HG03571 (cell line): ENCODE data around the gene IRX2.

Experiments
- ATAC-seq: cut with Tn5 transposase; IDR thresholded peaks from one replicate; pipeline ENCODE4 v1.9.1; 2021; ENCODE audit not compliant: unreplicated experiment

IRX2 gene

DNA sequence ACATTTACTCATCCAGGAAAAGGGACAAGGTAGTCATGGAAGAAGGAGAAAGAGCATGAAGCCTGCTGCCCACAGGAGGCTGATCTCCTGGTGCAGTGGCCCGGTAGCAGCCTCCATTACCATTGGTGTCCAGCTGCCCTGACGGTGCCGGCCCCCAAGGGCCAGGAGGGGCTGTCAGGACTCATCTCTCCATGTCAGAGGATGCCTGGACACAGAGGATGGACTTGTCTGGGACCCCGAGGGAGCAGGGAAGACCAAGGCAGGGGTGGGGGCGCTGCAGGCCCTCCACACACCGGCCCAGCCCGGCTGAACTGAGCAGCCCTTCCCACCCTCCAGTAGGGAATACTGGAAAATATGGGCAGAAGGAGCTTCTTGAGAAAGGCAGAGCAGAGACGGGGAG lies 52.2 kb downstream of the IRX2 start:
- ATAC-seq, result no peak

DNA sequence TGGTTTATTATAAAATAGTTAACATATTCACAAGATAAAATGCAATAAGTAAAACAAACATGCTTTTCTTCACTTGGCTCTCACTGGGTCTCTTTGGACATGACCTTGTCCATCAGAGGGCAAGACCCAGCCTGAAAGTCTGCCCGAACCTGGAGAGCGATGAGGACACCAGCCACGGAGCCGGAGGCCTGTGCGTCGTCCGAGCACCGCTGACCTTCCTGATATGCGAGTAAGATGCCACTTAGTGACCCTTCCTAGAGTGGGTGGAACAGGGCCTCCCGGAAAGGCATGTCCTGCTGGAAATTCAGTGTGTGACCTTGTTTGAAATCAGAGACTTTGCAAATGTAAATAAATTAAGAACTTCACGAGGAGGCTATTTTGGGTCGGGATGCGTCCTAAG lies 52.9 kb downstream of the IRX2 start:
- no peak for ATAC-seq

DNA sequence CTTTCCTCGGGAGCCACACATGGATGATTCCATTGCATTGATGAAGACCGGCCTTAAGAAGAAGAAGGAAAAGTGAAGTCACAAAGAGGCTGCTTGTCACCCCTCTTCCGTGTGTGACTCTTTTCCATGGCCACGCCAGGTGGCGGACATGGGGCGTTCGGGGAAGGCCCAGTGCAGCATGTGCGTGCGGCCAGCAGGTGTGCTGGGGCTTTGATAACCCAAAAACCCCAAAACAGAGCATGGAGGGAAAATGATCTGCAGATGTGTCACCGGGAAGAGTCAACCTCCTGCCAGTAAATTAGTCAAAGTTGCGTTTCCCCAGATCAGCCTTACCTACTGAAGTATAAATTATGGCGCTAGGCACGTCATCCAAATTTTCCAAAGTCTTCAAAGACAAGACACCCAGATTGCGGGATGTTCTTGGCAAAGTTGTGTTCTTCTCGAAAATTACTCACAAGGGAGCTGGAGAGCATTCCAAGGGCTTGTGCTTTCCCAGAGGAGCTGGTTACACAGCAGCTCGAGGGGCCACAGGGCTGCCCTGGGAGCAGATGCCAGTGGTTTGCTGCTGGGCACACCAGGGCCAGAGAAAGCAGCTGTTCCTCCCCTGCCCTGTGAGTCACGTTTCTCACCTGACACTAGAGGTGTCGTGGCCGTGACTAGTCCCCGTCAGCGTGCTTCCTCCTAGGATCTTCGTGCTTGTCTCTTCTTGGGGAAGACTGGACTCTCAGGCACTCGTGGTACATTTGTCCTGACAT lies 53.9 kb downstream of the IRX2 start:
- no peak for ATAC-seq

DNA sequence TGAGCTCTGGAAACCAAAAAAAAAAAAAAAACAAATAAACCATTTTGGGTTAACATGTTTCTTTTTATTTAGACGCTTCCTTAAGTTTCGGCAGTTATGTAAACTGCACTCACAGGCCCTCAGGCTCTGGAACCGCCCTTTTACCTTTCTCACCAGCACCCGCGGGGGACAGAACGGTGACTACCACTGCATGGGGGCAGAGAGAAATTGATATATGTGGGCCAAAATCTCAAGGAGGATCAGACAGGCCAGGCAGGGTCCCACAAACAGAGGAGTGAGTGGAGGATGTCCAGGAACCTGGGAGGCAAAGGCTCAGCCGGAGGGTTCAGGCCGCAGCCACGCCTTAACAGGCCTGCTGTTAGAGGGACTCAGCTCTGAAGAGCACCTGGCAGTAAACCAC lies 54.4 kb downstream of the IRX2 start:
- ATAC-seq, result no peak
